Neural cell (in vitro differentiated cells): ENCODE results near the gene ADARB2. TPM values are rescaled to one million over a fixed set of nuclear protein-coding genes. Genes with fewer than 3 reads are reported as not detected.

Experiments used
- H2AFZ ChIP-seq: fragments of 200-600, 300-800 bp; sonication (generic), shearing (Covaris generic); 2 replicates; pipeline ENCODE4 v1.6.0; 2014; ENCODE audit warnings: low read depth, mild to moderate bottlenecking, antibody characterized with exemption, low read length, moderate library complexity
- H3F3A ChIP-seq: fragments of 200-600 bp; shearing (Covaris generic); 2 replicates; pipeline ENCODE4 v1.6.1; 2016; ENCODE audit warnings: mild to moderate bottlenecking, moderate library complexity, mixed read lengths, antibody characterized with exemption, low read length; ENCODE audit not compliant: insufficient read depth, poor library complexity, severe bottlenecking
- H3K27ac ChIP-seq: fragments of 200-600, 300-800 bp; sonication (generic), shearing (Covaris generic); 2 replicates; pipeline ENCODE4 v1.5.1; 2014; ENCODE audit warnings: mild to moderate bottlenecking, low read length, moderate library complexity
- H3K27me3 ChIP-seq: fragments of 300-800, 200-600 bp; sonication (generic), shearing (Covaris generic); 2 replicates; pipeline ENCODE4 v1.6.0; 2014; ENCODE audit warnings: mild to moderate bottlenecking, low read depth, low read length, moderate library complexity; ENCODE audit not compliant: insufficient read depth
- H3K36me3 ChIP-seq: fragments of 300-800, 200-600 bp; sonication (generic), shearing (Covaris generic); 2 replicates; pipeline ENCODE4 v1.5.1; 2014; ENCODE audit warnings: mild to moderate bottlenecking, antibody characterized with exemption, low read length, moderate library complexity; ENCODE audit not compliant: insufficient read depth
- H3K4me2 ChIP-seq: fragments of 300-800, 200-600 bp; sonication (generic), shearing (Covaris generic); 2 replicates; pipeline ENCODE4 v1.6.0; 2014; ENCODE audit warnings: mild to moderate bottlenecking, low read length
- H3K4me3 ChIP-seq: fragments of 300-800, 200-600 bp; sonication (generic), shearing (Covaris generic); 2 replicates; pipeline ENCODE4 v1.5.1; 2014; ENCODE audit warnings: mild to moderate bottlenecking, low read length, moderate library complexity
- H3K79me2 ChIP-seq: fragments of 200-600 bp; shearing (Covaris generic); replicated peaks from 2 replicates; pipeline ENCODE4 v1.6.0; 2014; ENCODE audit warnings: mild to moderate bottlenecking, low read length, moderate library complexity; ENCODE audit not compliant: insufficient read depth
- H3K9ac ChIP-seq: fragments of 300-800, 200-600 bp; sonication (generic), shearing (Covaris generic); 2 replicates; pipeline ENCODE4 v1.6.1; 2016; ENCODE audit warnings: mild to moderate bottlenecking, low read length, mixed read lengths
- H3K9me2 ChIP-seq: fragments of 200-600 bp; shearing (Covaris generic); 2 replicates; pipeline ENCODE4 v1.6.1; 2016; ENCODE audit warnings: mild to moderate bottlenecking, low read length, mixed read lengths; ENCODE audit not compliant: insufficient read depth
- H3K9me3 ChIP-seq: fragments of 200-600, 300-800 bp; sonication (generic), shearing (Covaris generic); 2 replicates; pipeline ENCODE4 v1.6.1; 2016; ENCODE audit warnings: mild to moderate bottlenecking, mixed run types, low read length, moderate library complexity, mixed read lengths
- H4K20me1 ChIP-seq: fragments of 200-600 bp; shearing (Covaris generic); 2 replicates; pipeline ENCODE4 v1.6.1; 2016; ENCODE audit warnings: mild to moderate bottlenecking, mixed run types; ENCODE audit not compliant: insufficient read depth
- EP300 ChIP-seq: fragments of 450-650 bp; conservative IDR thresholded peaks from 2 replicates; pipeline ENCODE4 v1.6.1; 2014; ENCODE audit warnings: antibody characterized with exemption, mild to moderate bottlenecking, moderate library complexity; ENCODE audit not compliant: poor library complexity, severe bottlenecking
- EZH2 ChIP-seq: fragments of 200-600, 300-800 bp; shearing (Covaris generic), sonication (generic); IDR thresholded peaks from 2 replicates; pipeline ENCODE4 v1.6.1; 2014; ENCODE audit warnings: antibody characterized with exemption, low read length, borderline replicate concordance, mild to moderate bottlenecking; ENCODE audit not compliant: insufficient read depth, poor library complexity, severe bottlenecking
- MXI1 ChIP-seq: fragments of 450-650 bp; conservative IDR thresholded peaks from 2 replicates; pipeline ENCODE4 v1.6.1; 2014; ENCODE audit warnings: antibody characterized with exemption, mild to moderate bottlenecking; ENCODE audit not compliant: poor library complexity, severe bottlenecking
- POLR2AphosphoS5 ChIP-seq: IDR thresholded peaks from 2 replicates; pipeline ENCODE4 v1.6.1; 2012
- RAD21 ChIP-seq: fragments of 450-650 bp; conservative IDR thresholded peaks from 2 replicates; pipeline ENCODE4 v1.6.1; 2014; ENCODE audit warnings: antibody characterized with exemption, mild to moderate bottlenecking, moderate library complexity
- SMC3 ChIP-seq: fragments of 450-650 bp; conservative IDR thresholded peaks from 2 replicates; pipeline ENCODE4 v1.6.1; 2014; ENCODE audit warnings: antibody characterized with exemption, mild to moderate bottlenecking, moderate library complexity; ENCODE audit not compliant: poor library complexity
- TAF1 ChIP-seq: IDR thresholded peaks from 2 replicates; pipeline ENCODE4 v1.6.1; 2012; ENCODE audit warnings: low read depth
- polyA plus RNA-seq: library from polyadenylated mRNA; depleted of rRNA; stranded (reverse); fragments of >200 nt; gene quantifications from 2 replicates; pipeline ENCODE4 v1.2.3, GENCODE V29; 2014
- TF ChIP-seq, protein P1 (sequence below): fragments of 450-650 bp; IDR thresholded peaks from 2 replicates; pipeline ENCODE4 v1.5.1; 2014; ENCODE audit warnings: antibody characterized with exemption, mild to moderate bottlenecking, moderate library complexity; ENCODE audit not compliant: poor library complexity, severe bottlenecking
- TF ChIP-seq, protein P2 (sequence below): IDR thresholded peaks from 2 replicates; pipeline ENCODE4 v1.6.1; 2012; ENCODE audit warnings: borderline replicate concordance

Gene ADARB2
- polyA plus RNA-seq, 1 donor from 2014 or later = 3.6 TPM

DNA sequence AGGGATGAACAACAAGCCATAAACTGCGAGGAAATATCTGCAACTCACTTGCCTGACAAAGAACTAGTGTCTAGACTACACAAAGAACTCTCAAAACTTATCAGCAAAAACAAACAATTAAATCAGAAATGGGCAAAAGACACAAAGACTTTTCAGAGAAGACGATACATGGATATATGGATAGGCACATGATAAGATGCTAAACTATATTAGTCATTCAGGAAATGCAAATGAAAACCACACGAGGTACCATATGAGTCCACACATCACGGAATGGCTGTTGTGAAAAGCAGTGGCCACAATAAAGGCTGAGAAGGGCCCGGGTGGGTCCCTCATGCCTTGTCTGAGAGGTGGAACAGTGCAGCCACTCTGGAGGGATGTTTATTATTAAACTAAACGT lies 413.4 kb downstream of the ADARB2 start:
- Histone ChIP-seq H3K27ac (no peak overlapping the region), H3K9ac (no peak overlapping the region), H3K79me2 (no peaks in the 10 kb centered on the region), H3K4me2 (no peak overlapping the region), H3K9me2 (no peaks in the 10 kb centered on the region), H3K36me3 (no peaks in the 10 kb centered on the region), H3K4me3 (no peak overlapping the region), H3K27me3 (no peaks in the 10 kb centered on the region), H3F3A (no peaks in the 10 kb centered on the region), H3K9me3 (no peaks in the 10 kb centered on the region), H4K20me1 (no peaks in the 10 kb centered on the region), H2AFZ (no peak overlapping the region)
- TF ChIP-seq POLR2AphosphoS5 (no peak), RAD21 (no peak), EP300 (no peak), MXI1 (no peak), TAF1 (no peak), EZH2 (no peak), SMC3 (no peak)
- TF ChIP-seq, protein P1, sequence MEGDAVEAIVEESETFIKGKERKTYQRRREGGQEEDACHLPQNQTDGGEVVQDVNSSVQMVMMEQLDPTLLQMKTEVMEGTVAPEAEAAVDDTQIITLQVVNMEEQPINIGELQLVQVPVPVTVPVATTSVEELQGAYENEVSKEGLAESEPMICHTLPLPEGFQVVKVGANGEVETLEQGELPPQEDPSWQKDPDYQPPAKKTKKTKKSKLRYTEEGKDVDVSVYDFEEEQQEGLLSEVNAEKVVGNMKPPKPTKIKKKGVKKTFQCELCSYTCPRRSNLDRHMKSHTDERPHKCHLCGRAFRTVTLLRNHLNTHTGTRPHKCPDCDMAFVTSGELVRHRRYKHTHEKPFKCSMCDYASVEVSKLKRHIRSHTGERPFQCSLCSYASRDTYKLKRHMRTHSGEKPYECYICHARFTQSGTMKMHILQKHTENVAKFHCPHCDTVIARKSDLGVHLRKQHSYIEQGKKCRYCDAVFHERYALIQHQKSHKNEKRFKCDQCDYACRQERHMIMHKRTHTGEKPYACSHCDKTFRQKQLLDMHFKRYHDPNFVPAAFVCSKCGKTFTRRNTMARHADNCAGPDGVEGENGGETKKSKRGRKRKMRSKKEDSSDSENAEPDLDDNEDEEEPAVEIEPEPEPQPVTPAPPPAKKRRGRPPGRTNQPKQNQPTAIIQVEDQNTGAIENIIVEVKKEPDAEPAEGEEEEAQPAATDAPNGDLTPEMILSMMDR = no peak
- TF ChIP-seq, protein P2, sequence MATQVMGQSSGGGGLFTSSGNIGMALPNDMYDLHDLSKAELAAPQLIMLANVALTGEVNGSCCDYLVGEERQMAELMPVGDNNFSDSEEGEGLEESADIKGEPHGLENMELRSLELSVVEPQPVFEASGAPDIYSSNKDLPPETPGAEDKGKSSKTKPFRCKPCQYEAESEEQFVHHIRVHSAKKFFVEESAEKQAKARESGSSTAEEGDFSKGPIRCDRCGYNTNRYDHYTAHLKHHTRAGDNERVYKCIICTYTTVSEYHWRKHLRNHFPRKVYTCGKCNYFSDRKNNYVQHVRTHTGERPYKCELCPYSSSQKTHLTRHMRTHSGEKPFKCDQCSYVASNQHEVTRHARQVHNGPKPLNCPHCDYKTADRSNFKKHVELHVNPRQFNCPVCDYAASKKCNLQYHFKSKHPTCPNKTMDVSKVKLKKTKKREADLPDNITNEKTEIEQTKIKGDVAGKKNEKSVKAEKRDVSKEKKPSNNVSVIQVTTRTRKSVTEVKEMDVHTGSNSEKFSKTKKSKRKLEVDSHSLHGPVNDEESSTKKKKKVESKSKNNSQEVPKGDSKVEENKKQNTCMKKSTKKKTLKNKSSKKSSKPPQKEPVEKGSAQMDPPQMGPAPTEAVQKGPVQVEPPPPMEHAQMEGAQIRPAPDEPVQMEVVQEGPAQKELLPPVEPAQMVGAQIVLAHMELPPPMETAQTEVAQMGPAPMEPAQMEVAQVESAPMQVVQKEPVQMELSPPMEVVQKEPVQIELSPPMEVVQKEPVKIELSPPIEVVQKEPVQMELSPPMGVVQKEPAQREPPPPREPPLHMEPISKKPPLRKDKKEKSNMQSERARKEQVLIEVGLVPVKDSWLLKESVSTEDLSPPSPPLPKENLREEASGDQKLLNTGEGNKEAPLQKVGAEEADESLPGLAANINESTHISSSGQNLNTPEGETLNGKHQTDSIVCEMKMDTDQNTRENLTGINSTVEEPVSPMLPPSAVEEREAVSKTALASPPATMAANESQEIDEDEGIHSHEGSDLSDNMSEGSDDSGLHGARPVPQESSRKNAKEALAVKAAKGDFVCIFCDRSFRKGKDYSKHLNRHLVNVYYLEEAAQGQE = no peak

DNA sequence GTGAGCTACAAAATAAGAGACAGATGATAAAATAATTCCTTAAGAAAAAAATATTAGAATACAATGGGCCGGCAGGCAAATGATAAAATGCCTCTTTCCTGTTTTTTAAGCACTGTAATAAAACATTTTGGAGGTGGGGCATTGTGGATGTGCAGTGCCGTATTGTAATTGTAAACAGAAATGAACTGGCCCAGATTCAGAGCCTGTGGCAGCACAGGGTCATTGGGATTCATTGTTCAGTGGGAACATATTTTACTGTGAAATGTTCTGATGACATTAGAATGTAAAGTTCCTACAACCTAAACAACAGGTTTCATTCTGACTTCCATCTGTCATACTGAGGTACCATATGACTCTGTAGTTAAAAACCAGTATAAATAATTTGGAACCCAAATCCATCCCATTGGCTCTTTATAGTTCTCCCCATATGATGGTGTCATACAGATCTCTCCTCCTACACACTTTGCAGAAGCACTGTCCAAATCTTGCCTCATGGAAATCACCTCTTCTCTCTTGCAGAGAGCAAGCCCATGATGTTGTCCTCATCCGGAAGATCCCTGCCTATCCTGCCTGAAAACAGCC lies 416.5 kb downstream of the ADARB2 start:
- Histone ChIP-seq H3K4me3 (no peak overlapping the region), H3K9me3 (no peaks in the 10 kb centered on the region), H2AFZ (no peak overlapping the region), H3K27me3 (no peaks in the 10 kb centered on the region), H4K20me1 (no peaks in the 10 kb centered on the region), H3K9ac (no peak overlapping the region), H3K27ac (no peak overlapping the region), H3K79me2 (no peaks in the 10 kb centered on the region), H3F3A (no peaks in the 10 kb centered on the region), H3K4me2 (no peak overlapping the region), H3K36me3 (no peaks in the 10 kb centered on the region), H3K9me2 (no peaks in the 10 kb centered on the region)
- TF ChIP-seq MXI1 (no peak), EZH2 (no peak)

DNA sequence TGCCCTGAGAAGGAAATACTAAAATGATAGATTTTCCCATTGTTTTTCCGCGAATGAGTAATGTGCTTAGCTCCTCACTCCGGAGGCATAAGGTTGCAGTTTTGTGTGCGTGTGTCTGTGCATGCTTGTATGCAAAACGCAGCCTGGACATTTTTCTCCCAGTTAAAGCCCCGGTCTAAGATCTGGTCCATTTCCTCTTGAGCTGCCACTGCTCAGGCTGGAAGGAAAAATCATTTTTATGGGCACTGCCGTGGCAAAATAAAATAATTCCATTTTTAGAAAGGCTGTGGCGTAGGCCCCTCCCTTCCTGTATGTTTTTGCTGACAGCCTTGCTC lies 420.5 kb downstream of the ADARB2 start:
- H3K9me2 ChIP-seq = no peaks in the 10 kb centered on the region
- no peaks in the 10 kb centered on the region for H3F3A ChIP-seq
- TF ChIP-seq, protein P1 = no peak
- TF ChIP-seq TAF1 = no peak
- TF ChIP-seq, protein P2 = no peak
- no peak for TF ChIP-seq EP300
- no peak for TF ChIP-seq MXI1
- TF ChIP-seq SMC3 = no peak
- no peak for TF ChIP-seq POLR2AphosphoS5
- no peak for TF ChIP-seq RAD21
- no peak for TF ChIP-seq EZH2
- H4K20me1 ChIP-seq = no peaks in the 10 kb centered on the region
- H3K36me3 ChIP-seq = no peaks in the 10 kb centered on the region
- H3K27me3 ChIP-seq = no peaks in the 10 kb centered on the region
- no peak overlapping the region for H2AFZ ChIP-seq
- no peak overlapping the region for H3K4me2 ChIP-seq
- no peaks in the 10 kb centered on the region for H3K79me2 ChIP-seq
- H3K9me3 ChIP-seq = no peaks in the 10 kb centered on the region
- no peak overlapping the region for H3K4me3 ChIP-seq
- H3K27ac ChIP-seq = no peak overlapping the region
- H3K9ac ChIP-seq = no peak overlapping the region
